Measurements from ENCODE around the gene PRSS36.

GRCh38 chr16:31117384-31118222, 32.3 kb downstream of the PRSS36 start, which contains the start of gene KAT8:
- TF ChIP-seq CTCF (IDR thresholded peaks at IDR 0.05; ENCODE audit: low read length) (no peak), EZH2 (IDR thresholded peaks at IDR 0.05; ENCODE audit: borderline replicate concordance, low read length) (no peak)

All from OCI-LY1 (cell line).